CD4-positive, alpha-beta T cell treated with Interleukin-15 for 4 hours (primary cell): ENCODE results near the gene ATF6.

Experiments
- DNase-seq: peaks from one replicate; pipeline ENCODE4 v3.0.0-alpha.2; 2020; ENCODE audit warnings: low spot score

The ATF6 gene

GRCh38 chr1:161832299-161832907 lies 66.3 kb downstream of the ATF6 start:
- DNase-seq = peak; percentile 2

DNA sequence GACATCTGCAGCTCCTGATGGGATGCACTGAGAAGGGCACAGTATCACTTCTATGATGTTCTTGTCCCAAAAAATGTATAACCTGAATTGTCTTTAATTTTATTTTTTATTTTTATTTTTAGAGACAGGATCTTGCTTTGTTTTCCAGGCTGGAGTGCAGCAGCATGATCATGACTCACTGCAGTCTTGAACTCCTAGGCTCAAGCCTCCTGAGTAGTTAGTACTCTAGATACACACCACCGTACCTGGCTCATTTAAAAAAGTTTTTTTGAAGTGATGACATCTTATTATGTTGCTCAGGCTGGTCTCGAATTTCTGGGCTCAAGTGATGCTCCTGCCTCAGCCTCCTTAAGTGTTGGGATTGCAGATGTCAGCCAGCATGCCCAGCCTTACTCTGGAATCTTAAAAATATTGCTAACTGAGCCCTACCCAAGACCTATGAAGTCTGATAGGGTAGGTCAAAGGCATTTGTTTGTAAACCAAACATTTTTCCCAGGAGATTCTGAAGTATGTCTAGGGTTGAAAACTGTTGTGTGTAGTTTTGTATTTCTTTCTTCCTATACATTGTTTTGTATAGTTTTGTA lies 68.9 kb downstream of the ATF6 start:
- DNase-seq = no peak

- DNase-seq = no peak
Observed at GRCh38 chr1:161836018-161836417, 69.9 kb downstream of the ATF6 start.

- DNase-seq = no peak
Observed at GRCh38 chr1:161838362-161838761, 72.2 kb downstream of the ATF6 start.

GRCh38 chr1:161838885-161839284 lies 72.8 kb downstream of the ATF6 start:
- DNase-seq = no peak

DNA sequence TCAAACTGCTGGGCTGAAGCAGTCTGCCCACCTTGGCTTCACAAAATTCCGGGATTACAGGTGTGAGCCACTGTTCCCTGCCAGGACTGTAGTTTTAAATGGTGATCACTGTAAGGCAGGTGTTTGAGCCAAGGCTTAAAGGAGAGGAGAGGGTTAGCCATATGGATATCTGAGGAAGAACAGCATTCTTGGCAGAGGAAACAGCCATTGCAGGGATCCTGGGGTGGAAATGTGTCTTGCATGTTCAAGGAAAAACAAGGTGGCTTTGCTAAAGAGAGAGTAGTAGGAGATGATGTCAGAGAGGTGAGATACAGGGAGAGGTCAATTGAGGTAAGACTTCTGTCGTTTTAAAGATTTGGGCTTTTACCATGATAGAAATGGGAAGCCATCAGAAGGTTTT lies 73.5 kb downstream of the ATF6 start:
- DNase-seq = no peak

DNA sequence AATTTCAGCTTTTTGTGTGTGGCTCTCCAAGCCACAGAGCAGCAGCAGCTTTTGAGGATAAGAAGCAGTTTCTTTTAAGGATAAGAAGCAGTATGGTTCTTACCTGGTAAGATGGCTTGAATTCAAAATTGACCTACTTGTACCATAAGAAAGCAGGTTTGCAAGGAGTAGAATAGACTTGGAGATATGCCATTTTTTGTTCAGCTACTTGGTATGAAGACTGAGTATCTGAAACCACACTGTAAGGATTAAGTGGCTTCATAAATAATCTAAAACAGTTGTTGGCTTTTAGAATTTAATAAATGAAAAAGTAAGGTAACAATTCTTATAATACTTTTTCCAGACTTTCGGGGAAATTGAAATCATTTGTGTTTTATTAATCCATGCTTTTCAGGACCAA lies 74.2 kb downstream of the ATF6 start:
- DNase-seq = no peak

DNA sequence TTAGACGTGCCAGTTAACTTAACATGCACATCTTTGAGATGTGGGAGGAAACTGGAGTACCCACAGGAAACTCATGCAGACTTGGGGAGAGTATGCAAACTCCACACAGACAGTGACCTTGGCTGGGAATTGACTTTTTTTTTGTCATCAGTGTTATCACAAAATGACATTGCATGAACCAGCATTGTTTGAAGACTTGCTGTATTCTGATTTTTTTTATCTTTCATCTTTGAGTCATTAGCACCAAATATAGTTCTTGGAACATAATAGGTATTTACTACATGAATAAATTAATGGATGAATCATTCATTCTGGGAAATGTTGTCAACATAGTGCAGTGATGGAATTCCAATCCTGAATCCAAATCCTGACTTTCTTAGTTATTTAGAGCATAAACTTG lies 77.0 kb downstream of the ATF6 start:
- DNase-seq = no peak

DNA sequence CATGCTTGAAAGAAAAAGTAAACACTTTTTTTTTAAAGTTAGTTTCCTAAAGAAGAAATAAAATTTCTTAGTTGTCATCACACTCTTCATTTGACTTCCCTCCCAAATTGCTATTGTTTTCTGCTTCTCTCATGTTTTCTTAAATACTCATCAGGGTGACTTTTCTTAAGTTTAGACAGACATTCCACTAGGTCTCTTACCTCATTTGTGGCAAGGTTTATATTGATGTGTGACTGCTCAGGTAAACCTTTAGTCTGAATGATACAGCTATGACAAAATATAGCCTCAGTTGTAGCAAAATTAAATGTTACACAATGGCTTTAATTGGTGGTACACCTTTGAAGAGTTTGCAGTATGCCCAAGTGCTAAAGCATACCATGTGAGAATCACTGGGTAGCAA lies 78.6 kb downstream of the ATF6 start:
- DNase-seq = no peak

GRCh38 chr1:161848676-161849075 lies 82.6 kb downstream of the ATF6 start:
- no peak for DNase-seq

- DNase-seq = no peak
Observed at GRCh38 chr1:161849518-161849917, 83.4 kb downstream of the ATF6 start.

GRCh38 chr1:161855260-161855659 lies 89.1 kb downstream of the ATF6 start:
- no peak for DNase-seq

DNA sequence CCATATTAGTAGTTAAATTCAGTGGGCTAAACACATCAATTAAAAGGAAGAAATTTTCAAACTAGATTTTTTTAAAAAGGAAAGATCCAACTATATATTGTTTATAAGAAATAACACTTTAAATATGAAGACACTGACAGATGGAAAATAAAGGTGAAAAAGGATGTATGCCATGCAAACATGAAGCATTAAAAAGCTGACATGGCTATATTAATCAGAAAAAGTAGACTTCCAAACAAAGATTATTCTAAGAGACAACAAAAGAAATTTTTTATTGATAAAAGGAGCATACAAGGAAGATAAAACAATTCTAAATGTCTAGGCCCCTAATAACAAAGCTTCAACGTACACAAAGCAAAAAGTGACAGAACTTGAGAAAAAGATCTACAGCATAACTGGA lies 92.2 kb downstream of the ATF6 start:
- DNase-seq = no peak

GRCh38 chr1:161863549-161863948 lies 97.4 kb downstream of the ATF6 start:
- no peak for DNase-seq

- DNase-seq = no peak
Observed at GRCh38 chr1:161864577-161864976, 98.5 kb downstream of the ATF6 start.

- no peak for DNase-seq
Observed at GRCh38 chr1:161866241-161866640, 100.1 kb downstream of the ATF6 start.

GRCh38 chr1:161868832-161869231 lies 102.7 kb downstream of the ATF6 start:
- no peak for DNase-seq

DNA sequence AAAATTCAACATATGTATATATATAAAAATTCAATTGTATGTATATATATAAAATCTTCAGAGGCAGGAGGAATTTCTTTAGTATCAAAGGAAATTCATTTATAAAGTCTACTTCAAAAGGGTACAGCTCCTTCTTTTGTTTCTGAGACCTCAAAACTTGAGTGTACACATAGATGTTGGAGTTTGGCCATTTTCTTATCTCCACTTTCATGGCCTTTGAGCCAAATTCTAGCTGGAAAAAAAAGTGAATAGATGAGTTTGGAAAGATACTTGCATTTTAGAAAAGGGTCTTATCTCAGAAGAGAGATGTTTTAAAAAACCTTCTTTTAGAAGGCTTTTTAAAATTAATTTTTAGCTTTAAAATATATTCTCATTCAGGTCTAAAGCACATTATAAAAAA lies 103.2 kb downstream of the ATF6 start:
- no peak for DNase-seq

- DNase-seq = no peak
Observed at GRCh38 chr1:161872506-161872905, 106.4 kb downstream of the ATF6 start.

GRCh38 chr1:161879261-161879660 lies 113.1 kb downstream of the ATF6 start:
- no peak for DNase-seq

GRCh38 chr1:161884475-161884874 lies 118.4 kb downstream of the ATF6 start:
- DNase-seq = no peak

DNA sequence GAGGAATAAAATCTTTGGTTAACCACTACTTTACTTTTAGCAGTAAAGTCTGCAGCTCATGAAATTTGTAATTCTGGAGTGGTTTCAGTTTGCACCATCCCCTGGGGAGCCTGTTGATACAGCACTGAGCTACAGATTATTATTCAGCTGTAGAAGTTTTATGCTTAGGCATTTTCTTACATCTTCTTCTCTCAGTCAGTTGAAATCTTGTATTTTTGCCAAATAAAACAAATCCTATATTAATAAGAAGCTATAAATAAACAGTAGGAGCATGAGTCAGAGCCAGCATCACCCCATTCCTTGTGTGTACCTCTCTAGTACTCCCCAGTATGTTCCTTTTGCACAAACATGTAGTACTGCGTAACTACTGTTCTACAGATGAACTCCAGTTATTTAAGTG lies 118.9 kb downstream of the ATF6 start:
- no peak for DNase-seq

DNA sequence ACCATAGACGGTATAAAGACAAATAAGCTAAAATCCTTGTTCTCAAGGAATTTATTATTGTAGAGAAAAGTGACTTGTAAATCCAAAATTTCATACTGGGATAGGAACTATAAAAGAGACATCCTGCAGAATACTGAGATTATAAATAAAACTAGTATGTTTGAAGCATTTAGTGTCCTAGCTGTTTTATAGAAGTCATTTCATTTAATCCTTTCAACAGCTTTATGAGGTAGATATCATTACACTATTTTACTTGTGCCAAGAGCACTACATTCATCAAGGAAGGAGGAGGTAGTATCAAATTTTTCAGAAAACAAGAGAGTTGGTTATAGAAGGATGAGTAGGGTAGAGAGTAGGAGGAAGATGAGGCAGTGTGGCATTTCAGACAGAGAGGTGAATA lies 119.6 kb downstream of the ATF6 start:
- DNase-seq = no peak

GRCh38 chr1:161886589-161886988 lies 120.5 kb downstream of the ATF6 start:
- no peak for DNase-seq
